GM20000 (cell line): Measurements from ENCODE around the gene ZGPAT.

ENCODE experiments used
- DNase-seq: peaks from one replicate; pipeline ENCODE4 v3.0.0; 2012; ENCODE audit warnings: low spot score
- TF ChIP-seq, protein P1 (sequence below): IDR thresholded peaks from 2 replicates; pipeline ENCODE4 v1.5.1; 2012; ENCODE audit warnings: mild to moderate bottlenecking, control low read depth; ENCODE audit errors: extremely low read depth, missing control alignments

ZGPAT gene

DNA sequence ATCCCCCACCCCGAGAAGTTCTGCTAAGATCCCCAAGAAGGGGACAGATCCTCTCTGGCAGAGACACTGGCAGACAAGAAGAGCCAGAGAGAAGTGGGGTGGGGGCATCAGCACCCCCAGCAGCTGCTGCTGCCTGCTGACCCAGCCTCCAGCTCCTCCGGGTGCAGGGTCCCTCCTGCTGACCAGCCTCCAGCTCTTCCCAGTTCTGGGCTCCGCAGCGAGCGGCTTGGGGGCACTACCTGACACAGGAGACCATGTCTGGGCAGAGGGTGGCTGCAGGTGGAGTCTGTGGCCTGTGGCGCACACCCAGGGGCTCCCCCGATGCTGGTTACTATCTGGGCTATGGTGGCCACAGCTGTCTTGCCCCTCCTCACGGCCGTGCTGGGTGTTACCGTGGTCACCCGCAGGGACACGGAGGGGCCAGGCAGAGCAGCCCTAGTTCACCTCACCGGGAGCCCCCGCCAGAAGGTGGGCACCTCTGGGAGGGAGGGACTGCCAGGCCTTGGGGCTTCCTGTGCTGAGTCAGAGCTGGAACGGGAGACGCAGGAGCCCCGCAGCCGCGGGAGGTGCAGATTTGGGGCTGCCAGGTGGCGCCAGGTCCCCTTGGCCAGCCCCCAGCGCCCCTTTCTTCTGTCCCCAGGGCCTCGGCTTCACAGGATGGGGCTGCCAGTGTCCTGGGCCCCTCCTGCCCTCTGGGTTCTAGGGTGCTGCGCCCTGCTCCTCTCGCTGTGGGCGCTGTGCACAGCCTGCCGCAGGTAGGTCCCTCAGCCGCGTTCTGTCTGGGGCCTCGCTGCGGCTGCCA is 29.3 kb downstream of the ZGPAT start:
- peak; percentile 66 for DNase-seq
- TF ChIP-seq, protein P1, sequence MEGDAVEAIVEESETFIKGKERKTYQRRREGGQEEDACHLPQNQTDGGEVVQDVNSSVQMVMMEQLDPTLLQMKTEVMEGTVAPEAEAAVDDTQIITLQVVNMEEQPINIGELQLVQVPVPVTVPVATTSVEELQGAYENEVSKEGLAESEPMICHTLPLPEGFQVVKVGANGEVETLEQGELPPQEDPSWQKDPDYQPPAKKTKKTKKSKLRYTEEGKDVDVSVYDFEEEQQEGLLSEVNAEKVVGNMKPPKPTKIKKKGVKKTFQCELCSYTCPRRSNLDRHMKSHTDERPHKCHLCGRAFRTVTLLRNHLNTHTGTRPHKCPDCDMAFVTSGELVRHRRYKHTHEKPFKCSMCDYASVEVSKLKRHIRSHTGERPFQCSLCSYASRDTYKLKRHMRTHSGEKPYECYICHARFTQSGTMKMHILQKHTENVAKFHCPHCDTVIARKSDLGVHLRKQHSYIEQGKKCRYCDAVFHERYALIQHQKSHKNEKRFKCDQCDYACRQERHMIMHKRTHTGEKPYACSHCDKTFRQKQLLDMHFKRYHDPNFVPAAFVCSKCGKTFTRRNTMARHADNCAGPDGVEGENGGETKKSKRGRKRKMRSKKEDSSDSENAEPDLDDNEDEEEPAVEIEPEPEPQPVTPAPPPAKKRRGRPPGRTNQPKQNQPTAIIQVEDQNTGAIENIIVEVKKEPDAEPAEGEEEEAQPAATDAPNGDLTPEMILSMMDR, result no peak

DNA sequence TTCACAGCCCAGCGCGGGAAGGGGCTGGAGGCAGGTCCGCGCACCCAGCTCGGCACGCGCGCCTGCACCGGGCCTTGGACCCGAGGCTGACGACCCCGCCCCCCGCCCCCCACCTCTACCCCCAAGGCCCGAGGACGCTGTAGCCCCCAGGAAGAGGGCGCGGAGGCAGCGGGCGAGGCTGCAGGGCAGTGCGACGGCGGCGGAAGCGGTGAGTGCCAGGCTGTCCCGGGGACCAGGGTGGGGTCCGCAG is 29.8 kb downstream of the ZGPAT start:
- TF ChIP-seq, protein P1, result no peak
- DNase-seq, result no peak

DNA sequence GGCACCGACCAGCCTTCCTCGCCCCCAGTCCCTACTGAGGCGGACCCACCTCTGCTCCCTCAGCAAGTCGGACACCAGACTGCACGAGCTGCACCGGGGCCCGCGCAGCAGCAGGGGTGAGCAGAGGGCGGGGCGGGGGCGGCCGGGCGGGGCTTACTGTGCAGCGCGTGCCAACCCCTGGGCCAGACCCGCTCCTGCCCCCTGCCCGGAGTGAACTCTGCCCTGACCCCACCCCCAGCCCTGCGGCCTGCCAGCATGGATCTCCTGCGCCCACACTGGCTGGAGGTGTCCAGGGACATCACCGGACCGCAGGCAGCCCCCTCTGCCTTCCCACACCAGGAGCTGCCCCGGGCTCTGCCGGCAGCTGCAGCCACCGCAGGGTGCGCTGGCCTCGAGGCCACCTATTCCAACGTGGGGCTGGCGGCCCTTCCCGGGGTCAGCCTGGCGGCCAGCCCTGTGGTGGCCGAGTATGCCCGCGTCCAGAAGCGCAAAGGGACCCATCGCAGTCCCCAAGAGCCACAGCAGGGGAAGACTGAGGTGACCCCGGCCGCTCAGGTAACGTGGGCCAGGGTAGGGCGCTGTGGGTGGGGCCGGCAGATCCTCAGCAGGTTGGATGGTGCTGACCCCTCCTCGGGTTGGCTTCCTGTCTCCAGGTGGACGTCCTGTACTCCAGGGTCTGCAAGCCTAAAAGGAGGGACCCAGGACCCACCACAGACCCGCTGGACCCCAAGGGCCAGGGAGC is 30.3 kb downstream of the ZGPAT start:
- peak; percentile 79 for DNase-seq
- TF ChIP-seq, protein P1, result no peak

DNA sequence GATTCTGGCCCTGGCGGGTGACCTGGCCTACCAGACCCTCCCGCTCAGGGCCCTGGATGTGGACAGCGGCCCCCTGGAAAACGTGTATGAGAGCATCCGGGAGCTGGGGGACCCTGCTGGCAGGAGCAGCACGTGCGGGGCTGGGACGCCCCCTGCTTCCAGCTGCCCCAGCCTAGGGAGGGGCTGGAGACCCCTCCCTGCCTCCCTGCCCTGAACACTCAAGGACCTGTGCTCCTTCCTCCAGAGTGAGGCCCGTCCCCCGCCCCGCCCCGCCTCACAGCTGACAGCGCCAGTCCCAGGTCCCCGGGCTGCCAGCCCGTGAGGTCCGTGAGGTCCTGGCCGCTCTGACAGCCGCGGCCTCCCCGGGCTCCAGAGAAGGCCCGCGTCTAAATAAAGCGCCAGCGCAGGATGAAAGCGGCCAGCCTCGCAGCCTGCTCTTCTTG is 30.9 kb downstream of the ZGPAT start:
- DNase-seq, result peak; percentile 56
- TF ChIP-seq, protein P1, result no peak

DNA sequence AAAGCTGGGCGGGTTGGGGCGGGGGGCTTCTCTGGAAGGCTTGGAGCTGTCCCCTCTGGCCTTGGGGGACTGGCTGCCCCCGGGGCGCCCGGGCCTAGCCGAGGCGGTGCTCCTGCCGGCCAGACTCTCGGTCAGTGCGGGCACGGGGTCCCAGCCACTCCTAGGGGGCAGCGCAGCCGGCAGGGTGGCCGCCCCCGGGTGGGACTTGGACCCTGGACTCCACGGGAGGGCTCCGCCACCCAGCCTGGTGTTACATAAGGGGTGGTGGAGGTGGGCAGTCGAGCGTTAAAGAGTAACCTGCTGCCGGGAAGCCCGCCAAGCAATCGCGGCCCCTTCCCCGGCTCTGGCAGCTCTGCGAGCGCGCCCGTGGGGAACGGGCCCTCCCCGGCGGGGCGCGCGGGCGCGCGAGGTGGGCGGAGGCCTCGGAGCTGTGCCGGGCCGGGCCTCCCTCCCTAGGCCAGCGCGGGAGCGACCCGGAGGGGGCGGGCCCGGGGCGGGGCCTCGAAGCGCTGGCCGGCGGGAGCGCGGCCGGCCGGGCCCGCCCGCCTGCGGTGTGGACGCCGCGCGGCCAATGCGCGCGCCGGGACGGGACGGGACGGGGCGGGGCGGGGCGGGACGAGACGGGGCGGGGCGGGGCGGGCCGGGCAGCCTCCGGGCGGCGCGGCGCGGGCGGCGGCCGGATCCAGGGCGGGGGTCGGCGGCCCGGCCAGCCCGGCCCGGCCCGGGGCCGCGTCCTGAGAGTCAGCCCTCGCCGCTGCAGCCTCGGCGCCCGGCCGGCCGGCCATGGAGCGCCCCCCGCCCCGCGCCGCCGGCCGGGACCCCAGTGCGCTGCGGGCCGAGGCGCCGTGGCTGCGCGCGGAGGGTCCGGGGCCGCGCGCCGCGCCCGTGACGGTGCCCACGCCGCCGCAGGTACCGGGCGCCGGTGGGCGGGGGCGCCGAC is 31.6 kb downstream of the ZGPAT start, which contains the start of gene SLC2A4RG:
SLC2A4RG (plus strand) TSS at position 647 of the 940 bp plus-strand sequence; CDS start at position 784, 137 bp downstream.
- TF ChIP-seq, protein P1, result no peak
- peak; percentile 99 for DNase-seq

DNA sequence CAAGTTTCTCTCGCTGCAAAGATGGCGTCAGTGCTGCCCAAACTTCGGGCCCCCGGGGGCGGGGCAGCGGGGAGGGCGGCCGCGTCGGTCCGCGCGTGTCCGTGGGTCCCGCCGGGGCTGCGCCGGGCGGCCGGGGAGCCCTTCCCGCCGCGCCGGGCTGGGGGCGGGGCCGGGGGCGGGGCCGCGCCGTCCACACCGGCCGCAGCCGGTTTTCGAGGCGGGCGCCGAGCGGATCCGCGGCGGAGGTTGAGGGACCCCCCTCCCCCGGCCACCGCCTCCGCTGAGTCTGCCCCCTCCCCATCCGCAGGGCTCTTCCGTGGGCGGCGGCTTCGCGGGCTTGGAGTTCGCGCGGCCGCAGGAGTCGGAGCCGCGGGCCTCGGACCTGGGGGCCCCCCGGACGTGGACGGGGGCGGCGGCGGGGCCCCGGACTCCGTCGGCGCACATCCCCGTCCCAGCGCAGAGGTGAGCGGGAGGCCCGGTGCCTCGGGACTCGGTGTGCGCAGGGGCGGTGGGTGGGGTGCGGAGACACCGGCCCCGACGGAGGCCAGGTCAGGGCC is 32.3 kb downstream of the ZGPAT start:
- TF ChIP-seq, protein P1, result no peak
- DNase-seq, result peak; percentile 85
